GM06990 (cell line): ENCODE data around the gene SNAPC4.

Experiments
- DNase-seq: peaks from one replicate; pipeline ENCODE4 v3.0.0-alpha.2; 2011; ENCODE audit not compliant: insufficient read length; ENCODE audit errors: extremely low read depth
- H3K27me3 ChIP-seq: replicated peaks from 2 replicates; pipeline ENCODE4 v1.6.0; 2011; ENCODE audit warnings: low read length; ENCODE audit not compliant: control insufficient read depth, insufficient read depth
- H3K36me3 ChIP-seq: 2 replicates; pipeline ENCODE4 v1.5.1; 2011; ENCODE audit warnings: low read length; ENCODE audit not compliant: control insufficient read depth, insufficient read depth
- H3K4me3 ChIP-seq: replicated peaks from 2 replicates; pipeline ENCODE4 v1.5.1; 2011; ENCODE audit warnings: low read depth, mild to moderate bottlenecking, control low read depth, low read length
- TF ChIP-seq, protein P1 (sequence below): IDR thresholded peaks from 2 replicates; pipeline ENCODE4 v1.5.1; 2011; ENCODE audit warnings: low read length, control low read depth, mild to moderate bottlenecking, inconsistent platforms; ENCODE audit not compliant: insufficient read depth, poor library complexity, severe bottlenecking

SNAPC4 gene

DNA sequence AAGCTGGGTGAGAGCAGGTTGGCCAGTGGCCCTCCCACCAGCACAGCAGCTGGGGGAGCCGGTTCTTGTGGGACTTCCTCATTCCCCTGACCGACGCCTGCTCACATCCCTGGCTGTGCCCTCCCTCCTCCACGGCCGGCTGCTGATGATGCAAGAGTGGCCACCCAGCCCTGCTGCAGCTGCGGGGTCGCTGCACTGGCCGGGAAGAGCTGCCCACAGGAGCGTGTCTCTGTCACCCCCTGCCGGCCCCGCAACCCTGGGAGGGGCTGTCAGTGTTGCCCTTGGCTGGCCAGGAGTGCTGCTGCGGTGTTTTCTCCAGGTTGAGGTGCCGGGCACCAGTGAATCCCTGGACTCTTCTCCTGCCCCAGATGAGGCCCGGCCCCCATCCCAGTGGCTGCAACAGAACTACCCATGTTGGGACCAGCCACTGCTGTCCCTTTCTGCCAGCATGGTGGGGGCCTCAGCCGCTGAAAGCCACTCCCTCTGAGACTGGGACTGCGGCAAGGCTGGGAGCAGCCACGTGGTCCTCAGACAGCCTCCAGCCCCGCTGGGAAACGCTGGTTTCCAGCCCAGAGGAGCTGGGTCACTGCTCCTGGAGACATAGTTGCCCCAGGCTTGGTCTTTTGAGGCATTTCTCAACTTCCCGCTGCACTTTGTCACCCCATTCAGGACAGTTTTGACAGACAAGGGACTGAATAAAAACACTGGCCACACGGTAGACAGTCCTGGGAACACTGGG is 27.2 kb downstream of the SNAPC4 start:
- no peak for DNase-seq
- Histone ChIP-seq H3K4me3 (peak overlapping the region; percentile 60), H3K27me3 (no peaks in the 10 kb centered on the region), H3K36me3 (peaks cover 11% of the 10 kb centered on the region)
- TF ChIP-seq, protein P1, sequence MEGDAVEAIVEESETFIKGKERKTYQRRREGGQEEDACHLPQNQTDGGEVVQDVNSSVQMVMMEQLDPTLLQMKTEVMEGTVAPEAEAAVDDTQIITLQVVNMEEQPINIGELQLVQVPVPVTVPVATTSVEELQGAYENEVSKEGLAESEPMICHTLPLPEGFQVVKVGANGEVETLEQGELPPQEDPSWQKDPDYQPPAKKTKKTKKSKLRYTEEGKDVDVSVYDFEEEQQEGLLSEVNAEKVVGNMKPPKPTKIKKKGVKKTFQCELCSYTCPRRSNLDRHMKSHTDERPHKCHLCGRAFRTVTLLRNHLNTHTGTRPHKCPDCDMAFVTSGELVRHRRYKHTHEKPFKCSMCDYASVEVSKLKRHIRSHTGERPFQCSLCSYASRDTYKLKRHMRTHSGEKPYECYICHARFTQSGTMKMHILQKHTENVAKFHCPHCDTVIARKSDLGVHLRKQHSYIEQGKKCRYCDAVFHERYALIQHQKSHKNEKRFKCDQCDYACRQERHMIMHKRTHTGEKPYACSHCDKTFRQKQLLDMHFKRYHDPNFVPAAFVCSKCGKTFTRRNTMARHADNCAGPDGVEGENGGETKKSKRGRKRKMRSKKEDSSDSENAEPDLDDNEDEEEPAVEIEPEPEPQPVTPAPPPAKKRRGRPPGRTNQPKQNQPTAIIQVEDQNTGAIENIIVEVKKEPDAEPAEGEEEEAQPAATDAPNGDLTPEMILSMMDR, result peak; percentile 27

DNA sequence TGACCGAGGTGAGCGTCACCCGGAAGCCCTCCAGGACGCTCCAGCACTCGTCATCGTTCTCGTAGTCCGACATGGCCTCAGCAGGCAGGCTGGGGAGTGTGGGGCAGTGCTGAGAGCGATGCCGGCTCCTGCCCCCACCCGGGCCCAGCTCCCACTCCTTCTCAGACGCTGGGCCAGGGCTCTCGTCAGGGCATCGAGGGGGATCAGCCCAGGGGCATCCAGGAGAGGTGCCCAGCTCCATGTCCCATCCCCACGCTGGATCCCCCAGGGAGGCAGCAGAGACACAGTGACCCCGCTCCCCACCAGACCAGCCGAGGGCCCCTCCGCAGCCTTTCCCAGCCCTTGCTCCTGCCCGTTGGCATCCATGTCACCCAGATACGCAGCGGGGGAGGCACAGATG is 28.0 kb downstream of the SNAPC4 start:
- Histone ChIP-seq H3K36me3 (peaks cover 9% of the 10 kb centered on the region), H3K27me3 (no peaks in the 10 kb centered on the region), H3K4me3 (peak overlapping the region; percentile 60)
- DNase-seq, result no peak
- TF ChIP-seq, protein P1, result no peak

DNA sequence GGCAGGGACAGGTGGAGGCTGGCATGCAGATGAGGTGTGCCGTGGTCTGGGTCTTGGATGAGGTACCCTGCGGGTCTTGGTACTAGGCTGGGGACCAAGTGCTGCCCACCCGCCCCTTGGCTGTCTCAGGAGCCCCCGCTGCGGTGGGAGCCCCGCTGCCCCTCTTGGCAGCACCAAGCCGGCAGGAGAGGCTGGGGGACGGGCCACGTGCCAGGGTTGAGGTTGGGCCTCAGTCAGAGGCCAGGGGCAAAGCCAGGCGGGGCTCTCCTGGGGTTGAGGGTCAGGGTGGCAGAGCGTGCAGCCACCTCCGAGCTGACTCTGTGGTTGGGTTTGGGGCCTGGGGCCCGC is 28.5 kb downstream of the SNAPC4 start:
- peaks cover 9% of the 10 kb centered on the region for H3K36me3 ChIP-seq
- TF ChIP-seq, protein P1, result no peak
- no peak overlapping the region for H3K4me3 ChIP-seq
- no peak for DNase-seq
- no peaks in the 10 kb centered on the region for H3K27me3 ChIP-seq

DNA sequence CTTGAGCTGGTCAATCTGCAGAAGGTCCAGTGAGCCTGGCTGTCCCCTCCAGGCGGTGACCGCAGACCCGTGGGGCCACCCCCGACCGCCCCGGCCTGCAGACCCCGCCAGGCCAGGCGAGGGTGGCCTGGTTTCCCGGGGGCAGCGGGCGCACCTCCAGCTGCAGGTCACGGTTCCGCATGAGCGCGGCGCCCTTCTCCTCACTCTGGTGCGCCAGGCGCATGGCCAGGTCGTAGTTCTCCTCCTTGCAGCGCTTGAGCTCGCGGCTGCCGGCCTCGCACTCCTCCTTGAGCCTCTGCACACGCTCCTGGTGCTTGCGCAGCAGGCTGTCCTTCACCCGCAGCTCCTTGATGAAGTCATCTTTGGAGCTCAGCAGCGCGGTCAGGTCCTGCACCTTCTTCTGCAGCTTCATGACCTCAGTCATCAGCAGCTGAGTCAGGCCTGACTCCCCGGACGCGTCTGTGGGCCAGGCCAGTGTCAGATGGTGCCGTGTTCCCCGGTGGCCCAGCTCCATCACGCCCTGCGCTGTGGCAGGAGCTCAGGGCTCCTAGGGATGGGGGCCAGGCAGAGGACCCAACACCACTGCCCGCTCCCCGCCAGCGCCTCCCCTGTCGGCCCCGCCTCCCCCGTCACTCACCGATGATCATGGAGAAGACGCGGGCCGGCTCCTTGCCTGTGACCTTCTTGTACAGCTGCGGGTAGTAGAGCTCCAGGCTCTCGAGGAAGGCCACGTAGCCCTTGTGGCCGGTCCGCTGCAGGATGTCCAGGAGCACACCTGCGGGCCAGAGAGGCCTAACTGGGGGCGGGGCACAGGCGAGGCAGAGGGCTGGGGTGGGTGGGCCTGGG is 29.1 kb downstream of the SNAPC4 start:
- TF ChIP-seq, protein P1, result no peak
- DNase-seq, result no peak
- H3K36me3 ChIP-seq, result peaks cover 5% of the 10 kb centered on the region
- no peak overlapping the region for H3K4me3 ChIP-seq
- H3K27me3 ChIP-seq, result no peaks in the 10 kb centered on the region

DNA sequence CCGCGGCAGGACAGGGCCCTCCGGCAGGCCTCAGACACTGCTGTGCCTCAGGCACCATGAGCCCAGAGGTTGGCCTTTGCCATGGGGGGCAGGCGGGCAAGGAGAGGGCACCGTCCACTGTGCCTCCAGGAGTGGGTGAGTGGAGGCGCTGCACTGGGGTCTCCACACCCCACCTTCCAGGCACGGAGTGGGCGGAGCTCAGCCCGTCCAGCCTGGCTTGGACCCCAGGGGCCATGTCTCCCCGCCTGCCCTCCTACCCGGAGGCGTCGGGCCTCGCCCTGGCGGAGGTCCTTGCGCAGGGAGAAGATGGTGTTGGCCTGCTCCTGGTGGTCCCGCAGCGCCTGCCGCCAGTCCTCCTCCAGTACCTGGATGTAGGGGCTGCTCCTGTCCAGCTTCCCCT is 29.9 kb downstream of the SNAPC4 start:
- H3K4me3 ChIP-seq, result no peak overlapping the region
- no peaks in the 10 kb centered on the region; the same call in 1 of the 2 replicates for H3K36me3 ChIP-seq
- no peaks in the 10 kb centered on the region for H3K27me3 ChIP-seq
- no peak for DNase-seq
- TF ChIP-seq, protein P1, result no peak
